GM23338 (cell line): Measurements from ENCODE around the gene KDR. TPM values are rescaled to one million over a fixed set of nuclear protein-coding genes. Genes with fewer than 3 reads are reported as not detected.

ENCODE experiments used
- ATAC-seq: fragments of 200-7000 bp; cut with Tn5 transposase; 3 replicates; pipeline ENCODE4 v1.9.1; 2020
- DNase-seq: peaks from one replicate; pipeline ENCODE4 v3.0.0-alpha.2; 2015; ENCODE audit warnings: low spot score
- H2AFZ ChIP-seq: fragments of 200-600 bp; sonication (generic); 2 replicates; pipeline ENCODE4 v1.8.0; 2016; ENCODE audit warnings: antibody characterized with exemption, mild to moderate bottlenecking, moderate library complexity
- H3F3A ChIP-seq: fragments of 200-600 bp; sonication (generic); replicated peaks from 2 replicates; pipeline ENCODE4 v1.8.0; 2017; ENCODE audit warnings: antibody characterized with exemption, mixed run types, low read depth
- H3K27ac ChIP-seq: fragments of 200-600 bp; sonication (generic); 2 replicates; pipeline ENCODE4 v1.6.1; 2016; ENCODE audit warnings: low read depth
- H3K27me3 ChIP-seq: fragments of 200-600 bp; sonication (generic); 2 replicates; pipeline ENCODE4 v1.8.0; 2016; ENCODE audit warnings: mild to moderate bottlenecking, mixed run types, moderate library complexity; ENCODE audit not compliant: insufficient read depth
- H3K36me3 ChIP-seq: fragments of 200-600 bp; sonication (generic); 2 replicates; pipeline ENCODE4 v1.8.0; 2016; ENCODE audit warnings: mild to moderate bottlenecking; ENCODE audit not compliant: insufficient read depth
- H3K4me1 ChIP-seq: fragments of 200-600 bp; sonication (generic); 2 replicates; pipeline ENCODE4 v1.8.0; 2016; ENCODE audit warnings: mild to moderate bottlenecking, moderate library complexity; ENCODE audit not compliant: insufficient read depth
- H3K4me2 ChIP-seq: fragments of 200-600 bp; sonication (generic); 2 replicates; pipeline ENCODE4 v1.7.1; 2017; ENCODE audit warnings: mixed run types
- H3K4me3 ChIP-seq: fragments of 200-600 bp; sonication (generic); 2 replicates; pipeline ENCODE4 v1.6.1; 2016; ENCODE audit warnings: mixed run types
- H3K79me2 ChIP-seq: fragments of 200-600 bp; sonication (generic); replicated peaks from 2 replicates; pipeline ENCODE4 v1.8.0; 2017; ENCODE audit warnings: mild to moderate bottlenecking; ENCODE audit not compliant: insufficient read depth
- H3K9me2 ChIP-seq: fragments of 200-600 bp; sonication (generic); 2 replicates; pipeline ENCODE4 v1.8.0; 2017; ENCODE audit not compliant: insufficient read depth
- H4K20me1 ChIP-seq: fragments of 200-600 bp; sonication (generic); replicated peaks from 2 replicates; pipeline ENCODE4 v1.8.0; 2017; ENCODE audit warnings: mild to moderate bottlenecking; ENCODE audit not compliant: insufficient read depth
- H3K27ac Mint-ChIP-seq: 2 replicates; pipeline ENCODE4 v1.8.0; 2020; ENCODE audit warnings: inconsistent platforms, mild to moderate bottlenecking, moderate library complexity, mixed read lengths
- H3K27me3 Mint-ChIP-seq: 3 replicates; pipeline ENCODE4 v1.8.0; 2022; ENCODE audit warnings: low read depth, mild to moderate bottlenecking, moderate library complexity, mixed read lengths, inconsistent platforms; ENCODE audit not compliant: insufficient read depth, poor library complexity
- H3K36me3 Mint-ChIP-seq: 3 replicates; pipeline ENCODE4 v1.8.0; 2021; ENCODE audit warnings: low read depth, mild to moderate bottlenecking, inconsistent platforms, moderate library complexity, mixed read lengths
- H3K4me1 Mint-ChIP-seq: 3 replicates; pipeline ENCODE4 v1.8.0; 2020; ENCODE audit warnings: mild to moderate bottlenecking, inconsistent platforms, mixed read lengths
- H3K4me3 Mint-ChIP-seq: 3 replicates; pipeline ENCODE4 v1.8.0; 2021; ENCODE audit warnings: moderate library complexity, mild to moderate bottlenecking, inconsistent platforms, mixed read lengths
- H3K9me3 Mint-ChIP-seq: 3 replicates; pipeline ENCODE4 v1.8.0; 2020; ENCODE audit warnings: moderate library complexity, mild to moderate bottlenecking, inconsistent platforms, mixed read lengths
- CREB1 ChIP-seq: fragments of 250-450 bp; sonication (Bioruptor Pico); IDR thresholded peaks from 2 replicates; pipeline ENCODE4 v1.5.0; 2020; ENCODE audit warnings: low read depth, mild to moderate bottlenecking, moderate library complexity
- EZH2 ChIP-seq: fragments of 200-600 bp; sonication (generic); IDR thresholded peaks from one replicate; pipeline ENCODE4 v1.8.0; 2017; ENCODE audit warnings: antibody characterized with exemption, mild to moderate bottlenecking, low read depth; ENCODE audit not compliant: unreplicated experiment
- EZH2phosphoT487 ChIP-seq: fragments of 200-600 bp; sonication (generic); IDR thresholded peaks from one replicate; pipeline ENCODE4 v1.8.1; 2018; ENCODE audit warnings: antibody characterized with exemption; ENCODE audit not compliant: unreplicated experiment
- NANOG ChIP-seq: IDR thresholded peaks from 2 replicates; pipeline ENCODE4 v1.6.1; 2016; ENCODE audit warnings: antibody characterized with exemption, borderline replicate concordance
- POLR2AphosphoS5 ChIP-seq: IDR thresholded peaks from 2 replicates; pipeline ENCODE4 v1.6.1; 2016; ENCODE audit warnings: antibody characterized with exemption, low read depth
- STAT1 ChIP-seq: IDR thresholded peaks from one replicate; pipeline ENCODE4 v1.6.1; 2016; ENCODE audit warnings: antibody characterized with exemption; ENCODE audit not compliant: unreplicated experiment
- ZNF114 ChIP-seq: fragments of 250-450 bp; sonication (Bioruptor Pico); IDR thresholded peaks from 2 replicates; pipeline ENCODE4 v1.5.0; 2020; ENCODE audit warnings: mild to moderate bottlenecking, moderate library complexity
- ZNF331 ChIP-seq: fragments of 250-450 bp; sonication (Bioruptor Pico); IDR thresholded peaks from 2 replicates; pipeline ENCODE4 v1.5.0; 2020; ENCODE audit warnings: low read depth, mild to moderate bottlenecking, moderate library complexity
- long read RNA-seq: library from polyadenylated mRNA; unstranded; transcript quantifications from one replicate; pipeline ENCODE4 v2.0.0, GENCODE V29; 2020; ENCODE audit not compliant: unreplicated experiment
- polyA plus RNA-seq: library from polyadenylated mRNA; unstranded; fragments of >200 nt; fragmentation: Nextera tagmentation; extraction: Ambion mirVana; gene quantifications from 2 replicates; pipeline ENCODE4 v1.2.1, GENCODE V29; 2016
- total RNA-seq: library from RNA; depleted of rRNA; stranded (reverse); fragments of >200 nt; shearing (Covaris generic); gene quantifications from 2 replicates; pipeline ENCODE4 v1.2.3, GENCODE V29; 2014; rRNA removed
- TF ChIP-seq, protein P1 (sequence below): IDR thresholded peaks from 2 replicates; pipeline ENCODE4 v1.6.1; 2016; ENCODE audit warnings: antibody characterized with exemption
- TF ChIP-seq, protein P2 (sequence below), 2 experiments: fragments of 200-600 bp in 1 of 2; sonication (generic) in 1 of 2; conservative IDR thresholded peaks; 2 replicates each; pipeline versions ENCODE4 v1.5.1 to v1.6.1; 2016 to 2017; ENCODE audit warnings: antibody characterized with exemption in 2 of 2, low read depth in 2 of 2, mild to moderate bottlenecking in 2 of 2, moderate library complexity in 1 of 2
- TF ChIP-seq, protein P3 (sequence below): IDR thresholded peaks from one replicate; pipeline ENCODE4 v1.6.1; 2018; ENCODE audit warnings: antibody characterized with exemption; ENCODE audit not compliant: unreplicated experiment

Gene KDR
- total RNA-seq (102 and 109 TPM in 2 replicates), polyA plus RNA-seq (25.9 and 27.9 TPM in 2 replicates)
- long read RNA-seq, partial matches to known transcripts: 41 of 43 reads
- long read RNA-seq, other reads (novel, unspliced or antisense): 2 of 43 reads

DNA sequence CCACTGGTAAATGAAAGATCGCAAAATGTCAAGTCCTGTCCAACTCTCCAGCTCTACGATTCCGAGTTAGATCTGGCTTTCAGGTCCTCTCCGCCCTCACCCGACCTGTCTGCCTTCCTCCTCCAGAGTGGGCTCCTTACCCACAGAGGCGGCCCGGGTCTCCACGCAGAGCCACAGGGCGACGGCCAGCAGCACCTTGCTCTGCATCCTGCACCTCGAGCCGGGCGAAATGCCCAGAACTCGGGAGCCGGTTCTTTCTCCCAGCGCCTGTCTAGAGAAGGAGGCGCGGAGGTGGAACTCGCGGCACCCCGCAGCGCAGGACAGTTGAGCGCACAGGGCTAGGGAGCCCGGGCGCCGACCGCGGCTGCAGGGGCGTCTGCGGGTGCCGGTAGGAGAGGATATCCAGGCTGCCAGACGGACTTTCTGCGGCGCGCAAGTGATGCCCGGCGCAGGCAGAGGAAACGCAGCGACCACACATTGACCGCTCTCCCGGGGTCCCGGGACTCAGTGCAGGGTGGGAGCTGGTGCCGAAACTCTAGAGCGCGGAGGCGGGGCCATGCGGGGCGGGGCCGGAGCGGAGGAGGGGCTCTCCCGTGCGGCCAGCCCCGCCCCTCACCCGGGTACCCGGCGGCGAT is at the start of gene KDR:
Gene KDR, minus strand, starts transcription at position 509 of the 635 bp plus-strand sequence. Its CDS starts 302 bp downstream, at position 207.
- Histone ChIP-seq H3F3A (no peaks in the 10 kb centered on the region), H4K20me1 (peaks cover 36% of the 10 kb centered on the region), H3K4me1 (peaks cover 26% of the 10 kb centered on the region), H3K4me3 (peak within 1 kb of the TSS; percentile 95), H3K27ac (no peak within 1 kb of the TSS), H3K4me2 (peak within 1 kb of the TSS; percentile 93), H3K36me3 (peaks cover 10% of the 10 kb centered on the region; the same call in 1 of the 2 replicates), H2AFZ (peak within 1 kb of the TSS; percentile 64), H3K27me3 (peaks cover 12% of the 10 kb centered on the region), H3K9me2 (no peaks in the 10 kb centered on the region), H3K79me2 (peaks cover 50% of the 10 kb centered on the region)
- TF ChIP-seq, protein P1, sequence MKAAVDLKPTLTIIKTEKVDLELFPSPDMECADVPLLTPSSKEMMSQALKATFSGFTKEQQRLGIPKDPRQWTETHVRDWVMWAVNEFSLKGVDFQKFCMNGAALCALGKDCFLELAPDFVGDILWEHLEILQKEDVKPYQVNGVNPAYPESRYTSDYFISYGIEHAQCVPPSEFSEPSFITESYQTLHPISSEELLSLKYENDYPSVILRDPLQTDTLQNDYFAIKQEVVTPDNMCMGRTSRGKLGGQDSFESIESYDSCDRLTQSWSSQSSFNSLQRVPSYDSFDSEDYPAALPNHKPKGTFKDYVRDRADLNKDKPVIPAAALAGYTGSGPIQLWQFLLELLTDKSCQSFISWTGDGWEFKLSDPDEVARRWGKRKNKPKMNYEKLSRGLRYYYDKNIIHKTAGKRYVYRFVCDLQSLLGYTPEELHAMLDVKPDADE: 0 out of 2 replicates have a peak, but pooled peaks have one; percentile 34
- TF ChIP-seq STAT1: no peak
- TF ChIP-seq NANOG: no peak
- no peak for TF ChIP-seq ZNF331 (CRISPR knock-in tag)
- peak; percentile 98 for TF ChIP-seq POLR2AphosphoS5
- Mint-ChIP-seq H3K4me3 (peak within 1 kb of the TSS; percentile 87), H3K9me3 (peaks cover 12% of the 10 kb centered on the region; the same call in 2 of the 3 replicates), H3K36me3 (peaks cover 23% of the 10 kb centered on the region), H3K27me3 (peaks cover 11% of the 10 kb centered on the region), H3K4me1 (peaks cover 31% of the 10 kb centered on the region), H3K27ac (peak within 1 kb of the TSS; percentile 72; the same call in 1 of the 2 replicates)
- peak; percentile 90 for DNase-seq
- peak; percentile 90 for ATAC-seq

DNA sequence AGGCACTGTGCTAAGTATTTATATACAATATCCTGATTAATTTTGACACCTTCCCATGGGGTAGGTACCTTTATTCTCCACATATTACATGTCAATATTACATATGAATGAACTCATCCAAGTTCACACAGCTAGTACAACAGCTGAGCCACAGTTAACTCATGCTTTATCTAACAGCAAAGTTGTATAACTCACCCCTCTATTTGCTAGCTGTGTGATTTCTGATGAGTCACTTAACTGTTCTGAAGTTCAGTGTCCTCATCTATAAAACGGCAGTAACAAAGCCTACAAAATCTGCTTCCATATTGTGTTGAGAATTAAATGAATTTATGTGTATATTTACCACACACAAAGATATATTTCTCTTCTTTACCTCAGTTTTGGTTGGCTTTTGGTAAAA is 48.2 kb upstream of the KDR start:
- ATAC-seq: no peak
- H3K27me3 ChIP-seq: no peaks in the 10 kb centered on the region
- H3K4me1 ChIP-seq: peaks cover 7% of the 10 kb centered on the region; the same call in 1 of the 2 replicates
- H3K27ac ChIP-seq: no peak overlapping the region
- H3K36me3 ChIP-seq: no peaks in the 10 kb centered on the region
- no peaks in the 10 kb centered on the region for H3K9me2 ChIP-seq
- no peak for DNase-seq
- H3K4me1 Mint-ChIP-seq: peaks cover 30% of the 10 kb centered on the region
- H3K79me2 ChIP-seq: no peaks in the 10 kb centered on the region
- peaks cover 14% of the 10 kb centered on the region for H3K9me3 Mint-ChIP-seq
- H3K4me2 ChIP-seq: no peak overlapping the region
- H4K20me1 ChIP-seq: no peaks in the 10 kb centered on the region
- H3F3A ChIP-seq: no peaks in the 10 kb centered on the region
- H3K27me3 Mint-ChIP-seq: peaks cover 3% of the 10 kb centered on the region
- H3K4me3 Mint-ChIP-seq: no peak overlapping the region
- H2AFZ ChIP-seq: no peak overlapping the region
- H3K4me3 ChIP-seq: no peak overlapping the region
- no peak overlapping the region for H3K27ac Mint-ChIP-seq
- H3K36me3 Mint-ChIP-seq: peaks cover 16% of the 10 kb centered on the region
- TF ChIP-seq, protein P2, sequence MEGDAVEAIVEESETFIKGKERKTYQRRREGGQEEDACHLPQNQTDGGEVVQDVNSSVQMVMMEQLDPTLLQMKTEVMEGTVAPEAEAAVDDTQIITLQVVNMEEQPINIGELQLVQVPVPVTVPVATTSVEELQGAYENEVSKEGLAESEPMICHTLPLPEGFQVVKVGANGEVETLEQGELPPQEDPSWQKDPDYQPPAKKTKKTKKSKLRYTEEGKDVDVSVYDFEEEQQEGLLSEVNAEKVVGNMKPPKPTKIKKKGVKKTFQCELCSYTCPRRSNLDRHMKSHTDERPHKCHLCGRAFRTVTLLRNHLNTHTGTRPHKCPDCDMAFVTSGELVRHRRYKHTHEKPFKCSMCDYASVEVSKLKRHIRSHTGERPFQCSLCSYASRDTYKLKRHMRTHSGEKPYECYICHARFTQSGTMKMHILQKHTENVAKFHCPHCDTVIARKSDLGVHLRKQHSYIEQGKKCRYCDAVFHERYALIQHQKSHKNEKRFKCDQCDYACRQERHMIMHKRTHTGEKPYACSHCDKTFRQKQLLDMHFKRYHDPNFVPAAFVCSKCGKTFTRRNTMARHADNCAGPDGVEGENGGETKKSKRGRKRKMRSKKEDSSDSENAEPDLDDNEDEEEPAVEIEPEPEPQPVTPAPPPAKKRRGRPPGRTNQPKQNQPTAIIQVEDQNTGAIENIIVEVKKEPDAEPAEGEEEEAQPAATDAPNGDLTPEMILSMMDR (conservative IDR thresholded peaks at IDR 0.05; ENCODE audit: low read depth in 2 of 2): no peak
- no peak for TF ChIP-seq STAT1
- TF ChIP-seq EZH2phosphoT487: no peak
- no peak for TF ChIP-seq ZNF114
- TF ChIP-seq EZH2: no peak
- TF ChIP-seq, protein P3, sequence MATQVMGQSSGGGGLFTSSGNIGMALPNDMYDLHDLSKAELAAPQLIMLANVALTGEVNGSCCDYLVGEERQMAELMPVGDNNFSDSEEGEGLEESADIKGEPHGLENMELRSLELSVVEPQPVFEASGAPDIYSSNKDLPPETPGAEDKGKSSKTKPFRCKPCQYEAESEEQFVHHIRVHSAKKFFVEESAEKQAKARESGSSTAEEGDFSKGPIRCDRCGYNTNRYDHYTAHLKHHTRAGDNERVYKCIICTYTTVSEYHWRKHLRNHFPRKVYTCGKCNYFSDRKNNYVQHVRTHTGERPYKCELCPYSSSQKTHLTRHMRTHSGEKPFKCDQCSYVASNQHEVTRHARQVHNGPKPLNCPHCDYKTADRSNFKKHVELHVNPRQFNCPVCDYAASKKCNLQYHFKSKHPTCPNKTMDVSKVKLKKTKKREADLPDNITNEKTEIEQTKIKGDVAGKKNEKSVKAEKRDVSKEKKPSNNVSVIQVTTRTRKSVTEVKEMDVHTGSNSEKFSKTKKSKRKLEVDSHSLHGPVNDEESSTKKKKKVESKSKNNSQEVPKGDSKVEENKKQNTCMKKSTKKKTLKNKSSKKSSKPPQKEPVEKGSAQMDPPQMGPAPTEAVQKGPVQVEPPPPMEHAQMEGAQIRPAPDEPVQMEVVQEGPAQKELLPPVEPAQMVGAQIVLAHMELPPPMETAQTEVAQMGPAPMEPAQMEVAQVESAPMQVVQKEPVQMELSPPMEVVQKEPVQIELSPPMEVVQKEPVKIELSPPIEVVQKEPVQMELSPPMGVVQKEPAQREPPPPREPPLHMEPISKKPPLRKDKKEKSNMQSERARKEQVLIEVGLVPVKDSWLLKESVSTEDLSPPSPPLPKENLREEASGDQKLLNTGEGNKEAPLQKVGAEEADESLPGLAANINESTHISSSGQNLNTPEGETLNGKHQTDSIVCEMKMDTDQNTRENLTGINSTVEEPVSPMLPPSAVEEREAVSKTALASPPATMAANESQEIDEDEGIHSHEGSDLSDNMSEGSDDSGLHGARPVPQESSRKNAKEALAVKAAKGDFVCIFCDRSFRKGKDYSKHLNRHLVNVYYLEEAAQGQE: no peak
- TF ChIP-seq NANOG: no peak
- TF ChIP-seq ZNF331 (CRISPR knock-in tag): no peak
- TF ChIP-seq CREB1: no peak
- TF ChIP-seq, protein P1: no peak
